HG02884 (cell line): ENCODE measurements around the gene TXLNG.
"Not testable (repeated sequence)": the region's sequence is repeated elsewhere in the genome, so short reads cannot be mapped to it uniquely, and the experiment has no call there.

Experiments
- ATAC-seq: cut with Tn5 transposase; IDR thresholded peaks from one replicate; pipeline ENCODE4 v1.9.1; 2021; ENCODE audit warnings: mild to moderate bottlenecking, moderate library complexity; ENCODE audit not compliant: unreplicated experiment

The TXLNG gene

DNA sequence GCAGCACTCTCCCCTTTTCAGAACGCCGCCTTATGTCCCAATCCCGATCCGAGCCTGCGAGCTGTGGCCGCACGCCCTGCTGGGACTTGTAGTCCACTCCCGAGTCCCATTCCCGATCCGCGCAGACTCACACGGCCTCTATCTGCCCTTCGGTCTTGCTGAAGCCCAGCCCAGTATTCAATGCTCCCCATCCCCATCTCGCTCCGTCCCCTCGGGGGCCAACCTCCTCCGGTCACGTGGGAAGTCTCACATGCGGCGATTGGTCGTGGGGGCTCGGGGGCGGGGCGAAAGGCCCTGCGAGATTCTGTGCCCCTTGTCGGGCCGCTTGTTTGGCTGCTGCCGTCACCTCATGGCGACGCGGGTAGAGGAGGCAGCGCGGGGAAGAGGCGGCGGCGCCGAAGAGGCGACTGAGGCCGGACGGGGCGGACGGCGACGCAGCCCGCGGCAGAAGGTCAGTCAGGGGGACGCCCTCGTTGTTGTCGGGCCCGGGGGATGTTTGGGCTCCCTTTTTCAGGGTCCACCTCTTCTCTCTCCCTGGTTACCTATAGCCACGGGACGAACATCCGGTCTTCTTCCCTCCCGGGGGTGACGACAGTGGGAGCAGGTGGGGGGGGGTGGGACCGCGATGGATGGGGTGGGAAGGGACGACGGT, at the start of gene TXLNG:
TXLNG (plus strand) TSS at position 328 of the 652 bp plus-strand sequence; CDS start at position 350, 22 bp downstream.
- peak; percentile 98 for ATAC-seq

DNA sequence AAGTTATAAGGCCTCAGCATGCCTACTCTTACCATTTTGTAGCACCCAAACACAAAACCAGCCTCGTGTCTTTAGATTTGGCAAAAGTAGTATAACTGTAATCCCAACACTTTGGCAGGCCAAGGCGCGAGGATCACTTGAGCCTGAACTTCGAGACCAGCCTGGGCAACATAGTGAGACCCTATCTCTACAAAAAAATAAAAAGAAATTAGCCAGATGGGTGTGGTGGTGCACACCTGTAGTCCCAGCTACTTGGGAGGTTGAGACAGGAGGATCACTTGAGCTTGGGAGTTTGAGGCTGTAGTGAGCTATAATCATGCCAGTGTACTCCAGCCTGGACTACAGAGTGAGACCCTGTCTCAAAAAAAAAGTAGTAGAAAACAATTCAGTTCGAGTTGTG, 49.2 kb upstream of the TXLNG start:
- no peak for ATAC-seq

DNA sequence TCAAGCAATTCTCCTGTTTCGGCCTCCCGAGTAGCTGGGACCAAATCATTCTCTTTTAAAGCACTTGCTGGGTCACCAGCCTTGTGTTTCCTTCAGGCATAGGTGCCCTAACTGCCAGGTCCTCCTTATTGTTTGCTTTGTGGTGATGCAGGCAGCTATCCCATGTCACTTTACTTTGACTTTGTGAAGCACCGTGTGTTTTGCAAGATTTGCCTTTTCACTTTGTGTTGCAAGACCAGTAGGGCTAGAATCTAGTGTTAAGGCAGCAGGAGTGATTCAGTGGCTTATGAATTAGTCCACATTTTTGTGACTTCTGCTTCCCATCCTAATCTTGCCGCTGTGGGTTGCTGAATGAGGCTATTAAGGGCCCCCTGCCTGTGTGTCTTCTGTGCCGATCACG, 46.7 kb upstream of the TXLNG start:
- no peak for ATAC-seq

- ATAC-seq = no peak
These were observed 42.5 kb upstream of the TXLNG start for GRCh38 chrX:16743604-16744325.

DNA sequence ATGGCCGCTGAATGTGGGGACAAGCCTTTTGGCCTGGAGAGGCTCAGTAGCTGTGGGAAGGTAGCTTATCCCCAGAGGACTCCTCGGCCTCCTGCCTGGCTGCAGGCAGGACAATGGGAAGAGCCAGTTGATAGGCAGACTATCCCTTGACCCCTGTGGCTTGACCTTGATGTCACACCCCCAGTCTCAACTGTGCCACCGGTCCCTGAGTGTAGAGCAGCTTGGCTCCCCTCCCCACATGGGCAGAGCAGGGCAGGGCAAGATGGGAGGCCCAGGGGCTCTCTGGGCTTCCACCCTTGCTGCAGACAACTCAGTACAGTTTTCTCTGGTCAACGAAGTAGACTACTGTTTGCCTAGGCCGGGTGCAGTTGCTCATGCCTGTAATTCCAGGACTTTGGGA, 41.2 kb upstream of the TXLNG start:
- no peak for ATAC-seq

- no peak for ATAC-seq
These were observed 40.6 kb upstream of the TXLNG start for GRCh38 chrX:16745659-16746058.

GRCh38 chrX:16748425-16748824, 37.8 kb upstream of the TXLNG start:
- ATAC-seq = no peak

- no peak for ATAC-seq
These were observed 36.1 kb upstream of the TXLNG start for GRCh38 chrX:16750136-16750535.

GRCh38 chrX:16754019-16754418, 32.2 kb upstream of the TXLNG start:
- ATAC-seq = no peak

DNA sequence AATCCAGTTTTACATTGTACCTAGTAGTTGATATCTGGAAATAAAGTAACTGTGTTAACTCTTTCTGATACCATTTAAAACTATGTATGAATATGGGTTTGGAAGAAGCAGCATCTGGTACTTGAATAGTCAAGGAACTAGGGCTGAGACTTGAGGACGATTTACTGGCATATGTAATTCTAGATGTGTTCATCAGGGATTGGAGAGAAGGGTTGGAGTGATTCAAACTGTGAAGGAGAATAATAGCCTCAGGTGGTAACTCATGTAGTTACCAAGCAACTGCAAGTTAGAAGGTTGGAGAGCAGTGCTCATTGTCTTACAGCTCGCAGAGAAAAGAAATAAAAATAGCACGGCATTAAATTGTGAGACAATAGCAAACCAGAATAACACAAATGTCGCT, 29.5 kb upstream of the TXLNG start:
- ATAC-seq = no peak

GRCh38 chrX:16761500-16761899, 24.8 kb upstream of the TXLNG start:
- not testable (repeated sequence) for ATAC-seq

DNA sequence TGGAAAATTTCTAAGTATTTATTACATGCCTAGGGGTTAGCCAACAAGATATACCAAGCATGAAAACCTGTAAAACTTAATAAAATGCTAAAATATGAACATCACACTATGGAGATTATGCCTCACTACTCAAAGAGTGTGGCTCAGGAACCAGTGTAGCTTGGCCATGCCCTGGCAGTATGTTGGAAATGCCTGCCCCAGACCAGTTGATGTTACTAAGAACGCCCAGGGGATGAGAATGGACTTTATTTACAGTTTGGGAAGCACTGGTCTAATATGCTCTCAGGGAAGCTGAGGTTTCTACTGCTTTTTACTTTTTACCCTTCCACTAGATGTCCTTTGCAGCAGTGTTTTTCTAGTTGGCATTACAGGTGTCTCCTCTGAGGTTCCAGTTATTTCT, 23.7 kb upstream of the TXLNG start:
- no peak for ATAC-seq

- no peak for ATAC-seq
These were observed 20.7 kb upstream of the TXLNG start for GRCh38 chrX:16765594-16765993.

DNA sequence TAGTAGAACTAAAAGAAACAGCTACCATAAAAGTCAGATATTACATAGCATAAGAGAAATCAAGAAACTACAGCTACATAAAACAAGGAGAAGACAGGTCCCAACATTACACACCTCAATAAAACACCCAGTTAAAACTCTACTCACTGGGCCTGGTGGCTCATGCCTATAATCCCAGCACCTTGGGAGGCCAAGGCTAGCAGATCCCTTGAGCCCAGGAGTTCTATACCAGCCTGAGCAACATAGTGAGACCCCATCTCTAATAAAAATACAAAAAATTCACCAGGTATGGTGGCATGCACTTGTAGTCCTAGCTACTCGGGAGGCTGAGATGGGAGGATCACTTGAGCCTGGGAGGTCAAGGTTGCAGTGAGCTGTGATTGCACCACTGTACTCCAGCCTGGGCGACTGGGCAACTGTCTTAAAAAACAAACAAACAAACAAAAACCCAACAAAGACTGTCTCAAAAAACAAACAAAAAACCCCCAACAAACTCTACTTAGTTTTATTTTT, 15.2 kb upstream of the TXLNG start:
- ATAC-seq = no peak

DNA sequence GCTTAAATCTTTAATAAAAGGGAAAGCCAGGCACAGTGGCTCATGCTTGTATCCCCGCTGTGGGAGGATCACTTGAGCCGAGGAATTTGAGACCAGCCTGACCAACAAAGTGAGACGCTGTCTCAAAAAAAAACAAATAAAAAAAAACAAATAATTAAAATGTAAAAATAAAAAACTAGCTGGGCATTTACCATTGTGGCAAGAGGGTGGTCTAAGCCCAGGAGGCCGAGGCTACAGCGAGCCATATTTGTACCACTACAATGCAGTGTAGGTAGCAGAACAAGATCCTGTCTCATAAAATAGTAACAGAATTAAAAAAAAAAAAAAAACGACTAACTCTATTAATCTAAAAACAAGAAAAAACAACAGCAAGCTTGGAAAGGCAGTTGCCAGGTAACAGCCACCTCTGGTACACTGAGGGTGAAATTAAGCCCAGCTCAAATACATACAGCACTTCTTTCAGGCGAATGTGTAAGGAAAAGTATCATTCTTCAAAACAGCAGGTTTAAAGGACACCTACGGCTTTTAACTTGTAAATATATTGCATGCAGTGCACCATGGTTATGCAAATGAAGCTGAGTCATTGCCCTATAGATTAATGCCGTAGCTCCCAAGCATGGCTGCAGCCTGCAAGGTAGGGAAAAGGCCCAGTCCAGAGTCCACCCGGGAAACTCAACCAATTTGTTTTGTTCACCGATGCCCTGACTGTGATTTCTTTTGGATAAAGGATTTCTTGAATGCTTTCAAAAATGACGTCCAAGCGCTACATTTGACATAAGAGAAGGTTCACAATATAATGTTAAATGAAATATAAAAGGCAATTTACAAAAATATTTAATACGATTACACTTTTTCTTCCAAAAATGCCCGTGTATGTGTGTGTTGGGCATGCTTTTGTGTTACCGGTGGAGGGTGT, 14.5 kb upstream of the TXLNG start:
- ATAC-seq = no peak

DNA sequence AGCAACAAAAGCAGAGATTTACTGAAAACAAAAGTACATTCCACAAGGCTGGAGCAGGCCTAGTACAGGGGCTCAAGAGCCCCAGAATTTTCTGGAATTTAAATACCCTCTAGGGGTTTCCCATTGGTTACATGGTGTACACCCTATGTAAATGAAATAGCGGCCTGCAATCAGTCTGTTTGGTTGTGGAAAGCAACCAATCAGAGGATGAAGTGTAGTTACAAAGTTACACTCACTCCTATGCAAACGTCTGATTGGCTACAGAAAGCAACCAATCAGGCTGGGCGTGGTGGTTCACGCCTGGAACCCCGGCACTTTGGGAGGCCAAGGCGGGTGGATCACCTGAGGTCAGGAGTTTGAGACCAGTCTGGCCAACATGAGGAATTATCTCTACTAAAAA, 13.8 kb upstream of the TXLNG start:
- ATAC-seq = no peak

DNA sequence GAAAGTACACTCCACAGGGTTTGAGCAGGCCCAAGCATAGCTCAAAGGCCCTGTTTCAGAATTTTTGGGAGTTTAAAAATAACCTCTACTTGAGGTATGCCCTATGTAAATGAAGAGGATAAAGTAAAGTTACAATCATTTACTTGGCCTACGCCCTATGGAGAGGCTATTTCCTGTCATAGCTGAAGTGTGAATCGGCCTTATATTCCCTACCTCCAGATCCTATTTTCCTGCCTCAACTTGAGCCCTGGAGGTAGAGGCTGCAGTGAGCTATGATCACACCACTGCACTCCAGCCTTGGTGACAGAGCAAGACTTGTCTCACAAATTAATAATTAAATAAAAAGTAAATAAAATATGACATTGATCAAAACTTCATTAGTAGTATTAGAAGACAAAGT, 11.5 kb upstream of the TXLNG start:
- no peak for ATAC-seq

GRCh38 chrX:16778545-16778944, 7.7 kb upstream of the TXLNG start:
- no peak for ATAC-seq

- ATAC-seq = no peak
These were observed 7.3 kb upstream of the TXLNG start for GRCh38 chrX:16778993-16779392.

- not testable (repeated sequence) for ATAC-seq
These were observed 6.5 kb upstream of the TXLNG start for GRCh38 chrX:16779815-16780214.

- ATAC-seq = no peak
These were observed 2.8 kb upstream of the TXLNG start for GRCh38 chrX:16783452-16783851.
